Parathyroid adenoma (tissue), 2 donors: ENCODE measurements around the gene ACTR3C.
"Not testable (repeated sequence)": the region's sequence is repeated elsewhere in the genome, so short reads cannot be mapped to it uniquely, and the experiment has no call there.

Experiments
- H2AFZ ChIP-seq: fragments of 300-600 bp; sonication (generic); one replicate; pipeline ENCODE4 v1.7.0; 2017; ENCODE audit warnings: antibody characterized with exemption, mild to moderate bottlenecking
- H3K27ac ChIP-seq: fragments of 300-600 bp; sonication (generic); one replicate; pipeline ENCODE4 v1.7.0; 2017
- H3K27me3 ChIP-seq: fragments of 300-600 bp; sonication (generic); one replicate; pipeline ENCODE4 v1.7.0; 2017; ENCODE audit warnings: low read length; ENCODE audit not compliant: control insufficient read depth, insufficient read depth
- H3K36me3 ChIP-seq: fragments of 300-600 bp; sonication (generic); one replicate; pipeline ENCODE4 v1.7.0; 2017; ENCODE audit warnings: low read length; ENCODE audit not compliant: control insufficient read depth, insufficient read depth
- H3K4me1 ChIP-seq: fragments of 300-600 bp; sonication (generic); one replicate; pipeline ENCODE4 v1.7.0; 2017; ENCODE audit warnings: control low read depth
- H3K4me2 ChIP-seq: fragments of 300-600 bp; sonication (generic); one replicate; pipeline ENCODE4 v1.7.0; 2017; ENCODE audit warnings: low read length
- H3K4me3 ChIP-seq: fragments of 300-600 bp; sonication (generic); one replicate; pipeline ENCODE4 v1.7.0; 2017; ENCODE audit warnings: low read depth, low read length
- H3K79me2 ChIP-seq: fragments of 300-600 bp; sonication (generic); one replicate; pipeline ENCODE4 v1.7.0; 2017; ENCODE audit warnings: control low read depth
- H3K9ac ChIP-seq: fragments of 300-600 bp; sonication (generic); one replicate; pipeline ENCODE4 v1.7.0; 2017; ENCODE audit warnings: mild to moderate bottlenecking
- H3K9me3 ChIP-seq: fragments of 300-600 bp; sonication (generic); one replicate; pipeline ENCODE4 v1.7.0; 2017; ENCODE audit warnings: low read length; ENCODE audit not compliant: control insufficient read depth
- TF ChIP-seq, protein P1 (sequence below): fragments of 300-600 bp; sonication (generic); IDR thresholded peaks from one replicate; pipeline ENCODE4 v1.7.0; 2017; ENCODE audit warnings: antibody characterized with exemption, mild to moderate bottlenecking
- donor health status: primary hyperparathyroidism.

Gene ACTR3C

DNA sequence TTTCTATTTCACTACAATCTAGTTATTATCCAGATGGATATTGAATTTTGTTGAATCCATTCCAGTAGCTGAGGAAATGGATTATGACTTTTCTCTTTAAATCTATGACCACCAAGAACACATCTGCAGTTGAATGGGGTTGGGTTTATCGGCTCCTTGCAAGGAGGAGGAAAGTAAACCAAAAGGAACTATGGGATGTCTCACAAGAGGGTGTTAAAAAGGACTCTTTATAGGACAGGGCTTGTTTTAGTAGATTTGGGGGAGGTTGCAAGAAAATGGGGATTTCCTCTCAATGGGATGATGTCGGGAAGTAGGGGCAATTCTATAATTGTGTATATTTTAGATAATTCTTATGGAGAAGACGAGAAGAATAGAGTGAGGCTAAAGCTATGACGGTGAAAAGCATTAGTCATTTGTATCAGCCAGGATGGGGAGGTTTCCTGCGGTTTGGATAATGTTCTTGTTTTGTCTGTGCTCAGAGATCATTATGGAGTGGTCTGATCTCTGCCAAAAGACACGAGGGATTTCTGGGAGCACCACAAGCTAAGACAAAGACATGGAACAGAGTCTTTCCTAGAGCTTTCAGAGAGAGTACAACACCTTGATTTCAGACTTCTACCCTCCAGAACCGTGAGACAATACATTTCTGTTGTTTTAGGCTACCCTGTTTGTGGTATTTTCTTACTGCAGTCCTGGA lies 5.4 kb downstream of the ACTR3C start:
- Histone ChIP-seq H3K4me3 (no peak overlapping the region), H3K4me2 (no peak overlapping the region), H3K9ac (no peak overlapping the region), H3K9me3 (no peaks in the 10 kb centered on the region), H3K36me3 (no peaks in the 10 kb centered on the region), H3K27me3 (no peaks in the 10 kb centered on the region), H3K27ac (peak overlapping the region; percentile 93), H3K4me1 (peaks cover 52% of the 10 kb centered on the region), H2AFZ (no peak overlapping the region), H3K79me2 (peaks cover 36% of the 10 kb centered on the region)
- TF ChIP-seq, protein P1, sequence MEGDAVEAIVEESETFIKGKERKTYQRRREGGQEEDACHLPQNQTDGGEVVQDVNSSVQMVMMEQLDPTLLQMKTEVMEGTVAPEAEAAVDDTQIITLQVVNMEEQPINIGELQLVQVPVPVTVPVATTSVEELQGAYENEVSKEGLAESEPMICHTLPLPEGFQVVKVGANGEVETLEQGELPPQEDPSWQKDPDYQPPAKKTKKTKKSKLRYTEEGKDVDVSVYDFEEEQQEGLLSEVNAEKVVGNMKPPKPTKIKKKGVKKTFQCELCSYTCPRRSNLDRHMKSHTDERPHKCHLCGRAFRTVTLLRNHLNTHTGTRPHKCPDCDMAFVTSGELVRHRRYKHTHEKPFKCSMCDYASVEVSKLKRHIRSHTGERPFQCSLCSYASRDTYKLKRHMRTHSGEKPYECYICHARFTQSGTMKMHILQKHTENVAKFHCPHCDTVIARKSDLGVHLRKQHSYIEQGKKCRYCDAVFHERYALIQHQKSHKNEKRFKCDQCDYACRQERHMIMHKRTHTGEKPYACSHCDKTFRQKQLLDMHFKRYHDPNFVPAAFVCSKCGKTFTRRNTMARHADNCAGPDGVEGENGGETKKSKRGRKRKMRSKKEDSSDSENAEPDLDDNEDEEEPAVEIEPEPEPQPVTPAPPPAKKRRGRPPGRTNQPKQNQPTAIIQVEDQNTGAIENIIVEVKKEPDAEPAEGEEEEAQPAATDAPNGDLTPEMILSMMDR = no peak

DNA sequence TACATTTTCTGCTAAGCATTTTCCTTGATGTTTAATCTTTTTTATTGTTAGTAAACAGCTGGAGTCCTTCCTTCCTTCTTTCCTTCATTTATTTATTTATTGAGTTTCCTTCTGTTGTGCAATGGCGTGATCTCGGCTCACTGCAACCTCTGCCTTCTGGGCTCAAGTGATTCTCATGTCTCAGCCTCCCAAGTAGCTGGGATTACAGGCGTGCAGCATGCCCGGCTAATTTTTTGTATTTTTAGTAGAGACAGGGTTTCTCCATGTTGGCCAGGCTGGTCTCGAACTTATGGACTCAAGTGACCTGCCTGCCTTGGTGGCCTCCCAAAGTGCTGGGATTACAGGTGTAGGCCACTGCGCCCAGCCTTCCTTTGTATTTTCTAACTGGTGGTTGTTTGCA lies 6.4 kb downstream of the ACTR3C start:
- not testable (repeated sequence) for H3K9ac ChIP-seq, H2AFZ ChIP-seq, H3K36me3 ChIP-seq, H3K4me3 ChIP-seq, H3K4me2 ChIP-seq, H3K9me3 ChIP-seq, H3K27me3 ChIP-seq, H3K27ac ChIP-seq
- H3K4me1 ChIP-seq = peaks cover 57% of the 10 kb centered on the region
- peaks cover 36% of the 10 kb centered on the region for H3K79me2 ChIP-seq

DNA sequence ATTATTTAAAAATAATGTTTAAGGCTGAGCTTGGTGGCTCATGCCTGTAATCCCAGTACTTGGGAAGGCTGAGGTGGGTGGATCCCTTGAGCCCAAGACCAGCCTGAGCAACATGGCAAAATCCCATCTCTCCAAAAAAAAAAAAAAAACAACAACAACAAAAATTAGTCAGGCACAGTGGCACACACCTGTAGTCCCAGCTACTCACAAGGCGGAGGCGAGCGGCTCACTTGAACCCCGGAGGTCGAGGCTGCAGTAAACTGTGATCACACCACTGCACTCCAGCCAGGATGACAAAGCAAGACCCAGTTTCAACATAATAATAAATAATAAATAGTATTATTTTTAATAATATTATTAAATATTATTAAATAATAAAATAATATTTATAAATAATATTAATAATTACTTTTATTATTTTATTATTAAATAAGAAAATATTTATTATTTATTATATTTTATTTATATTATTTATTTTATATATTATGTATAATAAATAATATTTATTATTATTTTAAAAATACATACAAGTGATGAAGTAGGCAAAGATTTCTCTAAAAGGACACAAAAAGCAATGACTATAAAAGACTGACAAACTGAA lies 8.6 kb downstream of the ACTR3C start:
- Histone ChIP-seq H2AFZ (no peak overlapping the region), H3K27me3 (no peaks in the 10 kb centered on the region), H3K9me3 (no peaks in the 10 kb centered on the region), H3K27ac (peak overlapping the region; percentile 91), H3K4me2 (no peak overlapping the region), H3K79me2 (peaks cover 54% of the 10 kb centered on the region), H3K36me3 (no peaks in the 10 kb centered on the region), H3K4me1 (peaks cover 56% of the 10 kb centered on the region), H3K4me3 (no peak overlapping the region), H3K9ac (no peak overlapping the region)
- TF ChIP-seq, protein P1 = no peak

DNA sequence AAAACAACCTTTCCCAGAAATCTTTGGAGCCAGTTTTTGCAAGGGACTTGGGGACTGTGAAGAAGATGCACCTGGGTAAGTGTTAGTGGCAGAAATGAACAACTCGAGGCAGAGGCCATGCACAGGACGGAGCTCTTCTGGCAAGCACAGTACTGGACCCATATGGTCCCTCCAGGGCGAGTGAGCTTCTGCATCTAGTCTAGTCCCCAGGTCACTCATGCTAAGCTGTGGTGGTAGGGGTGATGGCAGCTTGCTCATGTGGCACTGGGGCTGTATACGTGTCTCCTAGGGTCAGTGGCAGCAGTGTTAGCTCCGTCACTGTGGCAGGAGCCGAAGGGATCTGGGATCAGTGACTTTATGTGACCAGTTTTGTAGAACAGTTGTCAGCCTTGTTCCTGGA lies 9.5 kb downstream of the ACTR3C start:
- H3K36me3 ChIP-seq = no peaks in the 10 kb centered on the region
- H3K79me2 ChIP-seq = peaks cover 58% of the 10 kb centered on the region
- peaks cover 58% of the 10 kb centered on the region for H3K4me1 ChIP-seq
- H3K4me3 ChIP-seq = peak overlapping the region; percentile 0
- no peak overlapping the region for H3K9ac ChIP-seq
- H3K27ac ChIP-seq = peak overlapping the region; percentile 91
- TF ChIP-seq, protein P1 = no peak
- H3K4me2 ChIP-seq = no peak overlapping the region
- H3K27me3 ChIP-seq = no peaks in the 10 kb centered on the region
- peak overlapping the region; percentile 10 for H2AFZ ChIP-seq
- no peaks in the 10 kb centered on the region for H3K9me3 ChIP-seq

DNA sequence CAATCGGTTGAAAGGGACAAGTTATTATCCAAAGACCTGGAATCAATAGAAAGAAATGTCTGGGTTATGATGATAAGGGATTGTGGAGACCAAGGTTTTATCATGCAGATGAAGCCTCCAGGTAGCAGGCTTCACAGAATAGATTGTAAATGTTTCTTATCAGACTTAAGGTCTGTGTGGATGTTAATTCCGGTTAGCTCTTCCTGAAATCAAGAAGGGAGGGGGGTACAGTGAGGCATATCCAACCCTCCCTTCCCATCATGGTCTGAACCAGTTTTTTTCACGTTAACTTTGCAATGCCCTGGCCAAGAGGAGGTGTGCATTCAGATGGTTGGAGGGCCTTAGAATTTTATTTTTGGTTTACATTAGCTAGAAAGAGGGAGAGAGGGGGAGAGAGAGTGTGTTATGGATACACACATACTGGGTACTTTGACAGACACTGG lies 10.0 kb downstream of the ACTR3C start:
- Histone ChIP-seq H2AFZ (no peak overlapping the region), H3K27me3 (no peaks in the 10 kb centered on the region), H3K79me2 (peaks cover 58% of the 10 kb centered on the region), H3K27ac (peak overlapping the region; percentile 91), H3K36me3 (no peaks in the 10 kb centered on the region), H3K9me3 (no peaks in the 10 kb centered on the region), H3K4me1 (peaks cover 58% of the 10 kb centered on the region), H3K4me3 (peak overlapping the region; percentile 9), H3K4me2 (no peak overlapping the region), H3K9ac (no peak overlapping the region)
- TF ChIP-seq, protein P1 = no peak

DNA sequence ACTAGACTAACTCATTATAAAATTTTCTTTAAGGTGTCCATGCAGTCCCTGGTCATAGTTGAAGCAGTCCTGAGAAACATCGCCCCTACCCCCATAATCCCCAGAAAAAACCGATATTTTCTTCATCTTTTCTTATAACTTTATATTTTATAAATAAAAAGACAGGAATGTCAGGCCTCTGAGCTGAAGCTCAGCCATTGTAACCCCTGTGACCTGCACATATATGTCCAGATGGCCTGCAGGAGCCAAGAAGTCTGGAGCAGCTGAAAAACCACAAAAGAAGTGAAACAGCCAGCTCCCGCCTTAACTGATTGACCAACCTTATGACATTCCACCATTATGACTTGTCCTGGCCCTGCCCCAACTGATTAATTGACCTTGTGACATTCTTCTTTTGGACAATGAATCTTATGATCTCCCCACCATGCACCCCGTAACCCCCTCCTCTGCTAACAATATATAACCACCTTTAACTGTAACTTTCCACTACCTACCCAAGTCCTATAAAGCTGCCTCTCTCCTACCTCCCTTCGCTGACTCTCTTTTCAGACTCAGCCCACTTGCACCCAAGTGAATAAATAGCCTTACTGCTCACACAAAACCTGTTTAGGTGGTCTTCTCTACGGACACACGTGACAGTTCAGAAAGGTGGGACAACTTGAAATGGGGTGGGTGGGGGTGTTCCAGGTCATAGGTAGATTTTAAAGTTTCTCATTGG lies 10.5 kb downstream of the ACTR3C start:
- Histone ChIP-seq H3K4me1 (peaks cover 61% of the 10 kb centered on the region), H3K4me3 (peak overlapping the region; percentile 9), H3K27ac (peak overlapping the region; percentile 91), H3K79me2 (peaks cover 59% of the 10 kb centered on the region)
- H3K27me3 ChIP-seq, H2AFZ ChIP-seq, H3K36me3 ChIP-seq, H3K9ac ChIP-seq, H3K4me2 ChIP-seq, H3K9me3 ChIP-seq: not testable (repeated sequence)
